Esophagus muscularis mucosa (tissue), 4 donors: ENCODE results near the gene GPR153. TPM values are rescaled to one million over a fixed set of nuclear protein-coding genes. Genes with fewer than 3 reads are reported as not detected.

ENCODE experiments used
- DNase-seq: peaks from one replicate; pipeline ENCODE4 v3.0.0-alpha.2; 2017; ENCODE audit errors: extremely low spot score
- H3K27ac ChIP-seq, 4 donors: fragments of 200-600 bp; sonication (generic); replicated peaks in 1 of 4; 1 replicate in 3 of 4; 2 replicates in 1 of 4; pipeline ENCODE4 v1.5.1; 2016 to 2019; ENCODE audit warnings: mild to moderate bottlenecking in 1 of 4
- H3K27me3 ChIP-seq, 4 donors: fragments of 200-600 bp; sonication (generic); one replicate each; pipeline versions ENCODE4 v1.5.1 to v1.6.0; 2016 to 2019
- H3K36me3 ChIP-seq, 4 donors: fragments of 200-600 bp; sonication (generic); one replicate each; pipeline ENCODE4 v1.5.1; 2016 to 2019
- H3K4me1 ChIP-seq, 4 donors: fragments of 200-600 bp; sonication (generic); one replicate each; pipeline ENCODE4 v1.5.1; 2016 to 2019
- H3K4me3 ChIP-seq, 4 donors: fragments of 200-600 bp; sonication (generic); 1 replicate in 2 of 4; 2 replicates in 2 of 4; pipeline ENCODE4 v1.5.1; 2016 to 2019; ENCODE audit warnings: mild to moderate bottlenecking in 4 of 4, moderate library complexity in 1 of 4
- H3K9me3 ChIP-seq, 4 donors: fragments of 200-600 bp; sonication (generic); 1 replicate in 3 of 4; 2 replicates in 1 of 4; pipeline ENCODE4 v1.5.1; 2016 to 2019
- EP300 ChIP-seq: sonication (generic); formaldehyde crosslinking; IDR thresholded peaks from one replicate; pipeline ENCODE4 v1.6.1; 2017; ENCODE audit warnings: antibody characterized with exemption
- POLR2A ChIP-seq: fragments of 450-650 bp; IDR thresholded peaks from one replicate; pipeline ENCODE4 v1.6.1; 2017; ENCODE audit warnings: antibody characterized with exemption, moderate library complexity, mild to moderate bottlenecking, low read depth
- POLR2AphosphoS5 ChIP-seq, 2 donors: sonication (generic); formaldehyde crosslinking; IDR thresholded peaks; one replicate each; pipeline ENCODE4 v1.6.1; 2017; ENCODE audit warnings: antibody characterized with exemption in 2 of 2
- WGBS: methylation state at CpG from one replicate; pipeline ENCODE4 v1.1.5; 2018; 5-methylcytosine and 5-hydroxymethylcytosine counted together
- intact Hi-C: fragments of 100-400 bp; cut with DNase I; formaldehyde crosslinking; loops from one replicate; pipeline ENCODE4 v1.15.1; 2023
- total RNA-seq, 4 donors: library from RNA; depleted of rRNA; stranded (reverse); fragments of >200 nt; gene quantifications; one replicate each; pipeline versions ENCODE4 v1.1.0 to v1.2.1, GENCODE V29; 2016
- TF ChIP-seq, protein P1 (sequence below), 3 experiments: fragments of 200-600 bp in 2 of 3; fragments of 450-650 bp in 1 of 3; sonication (generic) in 2 of 3; IDR thresholded peaks; one replicate each; pipeline ENCODE4 v1.5.1; 2017 to 2019; ENCODE audit warnings: antibody characterized with exemption in 3 of 3, mild to moderate bottlenecking in 2 of 3, moderate library complexity in 1 of 3

The GPR153 gene
- total RNA-seq, 4 donors from 2014 or later = 5.5 to 11.0 (median 9.3) TPM

GRCh38 chr1:6243993-6244392 lies 16.9 kb downstream of the GPR153 start, which contains the start of gene HES3:
HES3 (plus strand) TSS chr1:6244179; CDS start chr1:6244366, 187 bp downstream.
- Histone ChIP-seq H3K4me3 (no peak within 1 kb of the TSS), H3K27me3 (peaks cover 26 to 99% (median 66%) of the 10 kb centered on the region in 4 donors), H3K4me1 (peaks cover 26 to 52% (median 42%) of the 10 kb centered on the region in 4 donors), H3K36me3 (no peaks in the 10 kb centered on the region), H3K9me3 (no peaks in the 10 kb centered on the region), H3K27ac (no peak within 1 kb of the TSS)
- TF ChIP-seq, protein P1, sequence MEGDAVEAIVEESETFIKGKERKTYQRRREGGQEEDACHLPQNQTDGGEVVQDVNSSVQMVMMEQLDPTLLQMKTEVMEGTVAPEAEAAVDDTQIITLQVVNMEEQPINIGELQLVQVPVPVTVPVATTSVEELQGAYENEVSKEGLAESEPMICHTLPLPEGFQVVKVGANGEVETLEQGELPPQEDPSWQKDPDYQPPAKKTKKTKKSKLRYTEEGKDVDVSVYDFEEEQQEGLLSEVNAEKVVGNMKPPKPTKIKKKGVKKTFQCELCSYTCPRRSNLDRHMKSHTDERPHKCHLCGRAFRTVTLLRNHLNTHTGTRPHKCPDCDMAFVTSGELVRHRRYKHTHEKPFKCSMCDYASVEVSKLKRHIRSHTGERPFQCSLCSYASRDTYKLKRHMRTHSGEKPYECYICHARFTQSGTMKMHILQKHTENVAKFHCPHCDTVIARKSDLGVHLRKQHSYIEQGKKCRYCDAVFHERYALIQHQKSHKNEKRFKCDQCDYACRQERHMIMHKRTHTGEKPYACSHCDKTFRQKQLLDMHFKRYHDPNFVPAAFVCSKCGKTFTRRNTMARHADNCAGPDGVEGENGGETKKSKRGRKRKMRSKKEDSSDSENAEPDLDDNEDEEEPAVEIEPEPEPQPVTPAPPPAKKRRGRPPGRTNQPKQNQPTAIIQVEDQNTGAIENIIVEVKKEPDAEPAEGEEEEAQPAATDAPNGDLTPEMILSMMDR (IDR thresholded peaks at IDR 0.05) = no peak
- TF ChIP-seq POLR2A = no peak
- TF ChIP-seq POLR2AphosphoS5 (IDR thresholded peaks at IDR 0.05) = no peak
- no peak for TF ChIP-seq EP300
- DNase-seq = no peak
- intact Hi-C loops = loop anchor here (2.0 kb wide), 2 partner anchors 37 to 191 kb away; partner anchors contain the start of gene RNF207
- WGBS = 4% methylated on average over 10 of the region's 16 CpGs

DNA sequence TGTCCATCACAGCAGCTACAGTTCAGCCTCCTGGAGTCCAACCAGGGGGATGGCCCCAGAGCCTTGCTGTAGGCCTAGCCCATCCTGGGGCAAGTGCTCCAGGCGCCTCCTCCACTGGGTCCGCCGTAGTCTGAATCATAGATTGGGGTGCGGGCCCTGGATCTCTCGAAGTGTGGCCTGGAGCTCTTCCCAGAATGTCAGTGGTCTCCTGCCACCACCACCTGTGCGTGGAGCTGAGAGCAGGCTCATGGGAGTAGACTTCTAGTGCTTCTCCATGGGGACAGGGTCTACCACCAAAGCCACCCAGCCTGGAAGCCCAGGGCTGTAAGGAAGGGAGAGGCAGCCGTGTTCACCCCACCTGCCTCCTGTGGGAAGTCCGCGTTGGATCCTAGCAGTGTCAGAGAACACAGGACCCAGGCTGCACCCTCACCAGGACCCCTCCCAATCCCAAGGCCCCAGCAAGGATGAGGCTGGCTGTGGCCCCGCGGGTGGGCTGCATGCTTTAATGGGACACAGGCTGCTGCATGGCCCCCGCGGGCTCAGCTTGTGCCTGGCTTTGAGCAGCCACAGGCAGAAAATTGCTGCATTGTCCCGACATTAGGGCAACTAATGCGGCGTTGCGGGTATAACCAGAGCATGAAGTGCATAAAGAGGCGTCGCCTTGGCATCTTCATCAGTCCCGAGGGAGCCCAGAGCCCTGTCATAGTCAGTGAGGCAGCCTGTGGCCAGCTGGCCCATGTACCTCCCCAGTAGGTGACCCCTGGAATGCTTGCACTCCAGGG lies 17.7 kb downstream of the GPR153 start:
- Histone ChIP-seq H3K36me3 (no peaks in the 10 kb centered on the region), H3K27me3 (peaks cover 26 to 99% (median 60%) of the 10 kb centered on the region in 4 donors), H3K4me3 (no peak overlapping the region), H3K4me1 (peaks cover 26 to 47% (median 38%) of the 10 kb centered on the region in 4 donors), H3K9me3 (no peaks in the 10 kb centered on the region), H3K27ac (no peak overlapping the region)
- TF ChIP-seq POLR2AphosphoS5 (IDR thresholded peaks at IDR 0.05) = no peak
- TF ChIP-seq, protein P1 (IDR thresholded peaks at IDR 0.05) = no peak
- no peak for TF ChIP-seq EP300
- TF ChIP-seq POLR2A = no peak
- DNase-seq = no peak
- 44% methylated on average over 17 of the region's 20 CpGs for WGBS
- intact Hi-C loops = no loop called here

- Histone ChIP-seq H3K27ac (no peak overlapping the region), H3K4me1 (peaks cover 26 to 44% (median 38%) of the 10 kb centered on the region in 4 donors), H3K27me3 (peaks cover 26 to 88% (median 58%) of the 10 kb centered on the region in 4 donors), H3K36me3 (no peaks in the 10 kb centered on the region), H3K9me3 (no peaks in the 10 kb centered on the region), H3K4me3 (peak overlapping the region; percentile 17 to 36 (median 24))
- DNase-seq = no peak
- intact Hi-C loops = no loop called here
- TF ChIP-seq POLR2AphosphoS5 (IDR thresholded peaks at IDR 0.05) (no peak), POLR2A (no peak), EP300 (no peak)
- TF ChIP-seq, protein P1 (IDR thresholded peaks at IDR 0.05) = no peak
- 4% methylated on average over 10 of the region's 99 CpGs for WGBS
Observed at GRCh38 chr1:6241887-6242740, 18.8 kb downstream of the GPR153 start.

DNA sequence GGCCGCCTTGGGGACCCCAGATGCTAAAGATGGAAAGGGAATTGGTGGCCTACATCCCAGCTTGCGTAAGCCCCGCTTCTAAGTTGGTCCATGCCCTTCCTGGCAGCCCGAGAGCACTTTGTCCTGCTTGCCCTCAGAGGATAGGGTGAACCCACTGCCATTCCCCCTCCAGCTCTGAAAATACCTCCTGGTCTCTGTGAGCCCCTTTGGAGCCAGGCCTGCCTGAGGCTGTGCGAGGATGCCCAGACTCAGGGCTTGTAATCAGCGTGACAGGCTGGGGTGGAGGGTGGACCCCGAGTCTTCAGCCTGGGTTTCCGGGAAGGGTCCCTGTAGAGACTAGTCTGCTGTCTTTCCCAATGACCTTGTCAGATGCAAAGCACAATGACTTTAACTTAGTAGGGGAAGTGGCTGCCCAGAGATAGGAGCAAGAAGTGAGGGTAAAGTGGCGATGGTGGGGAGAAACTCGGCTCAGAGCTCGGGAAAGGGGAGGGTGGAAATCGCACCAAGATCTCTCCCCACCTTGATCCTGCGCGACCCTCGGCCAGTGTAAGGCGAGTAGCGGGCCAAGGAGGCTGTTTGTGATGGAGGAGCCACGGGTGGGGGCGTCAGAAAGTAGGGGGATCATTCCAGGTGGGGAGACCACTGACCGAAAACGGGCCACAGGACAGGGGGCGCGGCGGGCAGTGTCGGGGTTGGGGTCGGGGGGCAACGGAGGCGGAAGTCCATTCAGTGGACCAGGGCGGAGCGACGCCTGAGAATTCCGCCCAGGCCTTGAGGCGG lies 19.6 kb downstream of the GPR153 start:
- 41% methylated on average over 21 of the region's 33 CpGs for WGBS
- H3K27ac ChIP-seq = no peak overlapping the region
- intact Hi-C loops = no loop called here
- peak overlapping the region in 1 of 4 donors; percentile 21 for H3K4me3 ChIP-seq
- no peak for TF ChIP-seq EP300
- no peak for TF ChIP-seq POLR2A
- TF ChIP-seq, protein P1 (IDR thresholded peaks at IDR 0.05) = no peak
- no peak for TF ChIP-seq POLR2AphosphoS5 (IDR thresholded peaks at IDR 0.05)
- H3K36me3 ChIP-seq = no peaks in the 10 kb centered on the region
- peaks cover 23 to 80% (median 53%) of the 10 kb centered on the region in 4 donors for H3K27me3 ChIP-seq
- H3K4me1 ChIP-seq = peaks cover 24 to 38% (median 34%) of the 10 kb centered on the region in 4 donors
- no peak for DNase-seq
- H3K9me3 ChIP-seq = no peaks in the 10 kb centered on the region
